HEK293 (cell line): ENCODE measurements around the gene LRRC2.

Experiments used
- CTCF ChIA-PET: fragments of 350-600 bp; formaldehyde crosslinking; extraction: SDS; loops from one replicate; lab custom pipeline; 2021; ENCODE audit warnings: antibody characterized with exemption; lab: Yijun Ruan, JAX
- POLR2A ChIA-PET: fragments of 300-600 bp; formaldehyde crosslinking; extraction: SDS; loops from one replicate; lab custom pipeline; 2020; ENCODE audit warnings: antibody characterized with exemption, inconsistent platforms; lab: Yijun Ruan, JAX
- H3K27ac ChIP-seq: fragments of 200-500 bp; sonication (Bioruptor generic); 2 replicates; pipeline ENCODE4 v1.5.1; 2014; ENCODE audit warnings: low read depth, low read length, control low read depth, inconsistent platforms; ENCODE audit errors: extremely low read depth
- H3K36me3 ChIP-seq, 2 experiments: fragments of 200-500 bp in 1 of 2; sonication (Bioruptor generic) in 1 of 2; 1 replicate in 1 of 2; 2 replicates in 1 of 2; pipeline ENCODE4 v1.5.1; 2014 to 2017; ENCODE audit warnings: inconsistent platforms in 2 of 2, low read length in 2 of 2; ENCODE audit not compliant: control insufficient read depth in 2 of 2, insufficient read depth in 1 of 2
- H3K4me1 ChIP-seq: fragments of 200-500 bp; sonication (Bioruptor generic); 2 replicates; pipeline ENCODE4 v1.5.1; 2014; ENCODE audit warnings: mild to moderate bottlenecking, low read length, inconsistent platforms; ENCODE audit not compliant: control insufficient read depth, insufficient read depth
- H3K4me3 ChIP-seq: 2 replicates; pipeline ENCODE4 v1.5.1; 2011; ENCODE audit warnings: low read depth, mild to moderate bottlenecking, control low read depth, low read length, moderate library complexity
- H3K9me3 ChIP-seq: fragments of 200-500 bp; sonication (Bioruptor generic); 2 replicates; pipeline ENCODE4 v1.5.1; 2014; ENCODE audit warnings: low read depth, low read length, inconsistent platforms; ENCODE audit not compliant: control insufficient read depth, insufficient read depth
- GLIS2 ChIP-seq: fragments of 450-650 bp; formaldehyde crosslinking; IDR thresholded peaks from 2 replicates; pipeline ENCODE4 v1.5.1; 2016; ENCODE audit warnings: missing biosample characterization, missing genetic modification characterization
- SP7 ChIP-seq: fragments of 450-650 bp; formaldehyde crosslinking; IDR thresholded peaks from 2 replicates; pipeline ENCODE4 v1.5.1; 2016; ENCODE audit warnings: missing biosample characterization, missing genetic modification characterization
- TRIM28 ChIP-seq: IDR thresholded peaks from 2 replicates; pipeline ENCODE4 v1.6.1; 2011; ENCODE audit warnings: low read length, control low read depth, borderline replicate concordance
- ZBTB1 ChIP-seq: fragments of 450-650 bp; formaldehyde crosslinking; IDR thresholded peaks from 2 replicates; pipeline ENCODE4 v1.5.1; 2016; ENCODE audit warnings: missing biosample characterization, missing genetic modification characterization
- ZFP69B ChIP-seq: fragments of 450-650 bp; formaldehyde crosslinking; IDR thresholded peaks from 2 replicates; pipeline ENCODE4 v1.5.1; 2016; ENCODE audit warnings: missing biosample characterization, missing genetic modification characterization
- ZNF132 ChIP-seq: fragments of 450-650 bp; formaldehyde crosslinking; IDR thresholded peaks from 2 replicates; pipeline ENCODE4 v1.5.1; 2017; ENCODE audit warnings: missing biosample characterization, missing genetic modification characterization, borderline replicate concordance
- ZNF292 ChIP-seq: fragments of 450-650 bp; formaldehyde crosslinking; IDR thresholded peaks from 2 replicates; pipeline ENCODE4 v1.5.1; 2016; ENCODE audit warnings: low read depth, missing biosample characterization, missing genetic modification characterization, borderline replicate concordance
- ZNF473 ChIP-seq: fragments of 450-650 bp; formaldehyde crosslinking; IDR thresholded peaks from 2 replicates; pipeline ENCODE4 v1.5.1; 2017; ENCODE audit warnings: missing biosample characterization, missing genetic modification characterization
- ZNF510 ChIP-seq: fragments of 450-650 bp; formaldehyde crosslinking; IDR thresholded peaks from 2 replicates; pipeline ENCODE4 v1.5.1; 2018; ENCODE audit warnings: mild to moderate bottlenecking, missing genetic modification characterization, missing biosample characterization; ENCODE audit not compliant: insufficient replicate concordance
- ZNF530 ChIP-seq: fragments of 450-650 bp; formaldehyde crosslinking; IDR thresholded peaks from 2 replicates; pipeline ENCODE4 v1.5.1; 2016; ENCODE audit warnings: low read depth, missing biosample characterization, missing genetic modification characterization
- ZNF549 ChIP-seq: fragments of 450-650 bp; IDR thresholded peaks from 2 replicates; pipeline ENCODE4 v1.5.1; 2018; ENCODE audit warnings: missing biosample characterization, missing genetic modification characterization, mild to moderate bottlenecking, inconsistent platforms, moderate library complexity
- ZNF670 ChIP-seq: fragments of 450-650 bp; formaldehyde crosslinking; IDR thresholded peaks from 2 replicates; pipeline ENCODE4 v1.5.1; 2016; ENCODE audit warnings: missing biosample characterization, missing genetic modification characterization, low read depth
- ZNF768 ChIP-seq: fragments of 450-650 bp; formaldehyde crosslinking; IDR thresholded peaks from 2 replicates; pipeline ENCODE4 v1.5.1; 2018; ENCODE audit warnings: missing biosample characterization, mild to moderate bottlenecking, missing genetic modification characterization
- ZNF830 ChIP-seq: fragments of 450-650 bp; IDR thresholded peaks from 2 replicates; pipeline ENCODE4 v1.5.0; 2018; ENCODE audit warnings: missing biosample characterization, missing genetic modification characterization, low read depth, mild to moderate bottlenecking, moderate library complexity
- ZSCAN16 ChIP-seq: fragments of 450-650 bp; formaldehyde crosslinking; IDR thresholded peaks from 2 replicates; pipeline ENCODE4 v1.5.1; 2016; ENCODE audit warnings: missing biosample characterization, missing genetic modification characterization
- TF ChIP-seq, protein P1 (sequence below): sonication (generic); formaldehyde crosslinking; IDR thresholded peaks from 2 replicates; pipeline ENCODE4 v1.8.1; 2022; ENCODE audit warnings: mild to moderate bottlenecking, moderate library complexity, missing genetic modification reagents
- TF ChIP-seq, protein P2 (sequence below): IDR thresholded peaks from 2 replicates; pipeline ENCODE4 v1.6.1; 2011; ENCODE audit warnings: mild to moderate bottlenecking, low read depth, low read length, borderline replicate concordance
- TF ChIP-seq, protein P3 (sequence below): fragments of 450-650 bp; formaldehyde crosslinking; IDR thresholded peaks from 2 replicates; pipeline ENCODE4 v1.5.1; 2016; ENCODE audit warnings: missing biosample characterization, missing genetic modification characterization, borderline replicate concordance
- TF ChIP-seq, protein P4 (sequence below): fragments of 450-650 bp; formaldehyde crosslinking; IDR thresholded peaks from 2 replicates; pipeline ENCODE4 v1.5.1; 2017; ENCODE audit warnings: missing biosample characterization, missing genetic modification characterization
- TF ChIP-seq, protein P5 (sequence below): fragments of 450-650 bp; formaldehyde crosslinking; optimal IDR thresholded peaks from 2 replicates; pipeline ENCODE3; 2016; ENCODE audit warnings: missing biosample characterization, mild to moderate bottlenecking, missing genetic modification characterization

The LRRC2 gene

DNA sequence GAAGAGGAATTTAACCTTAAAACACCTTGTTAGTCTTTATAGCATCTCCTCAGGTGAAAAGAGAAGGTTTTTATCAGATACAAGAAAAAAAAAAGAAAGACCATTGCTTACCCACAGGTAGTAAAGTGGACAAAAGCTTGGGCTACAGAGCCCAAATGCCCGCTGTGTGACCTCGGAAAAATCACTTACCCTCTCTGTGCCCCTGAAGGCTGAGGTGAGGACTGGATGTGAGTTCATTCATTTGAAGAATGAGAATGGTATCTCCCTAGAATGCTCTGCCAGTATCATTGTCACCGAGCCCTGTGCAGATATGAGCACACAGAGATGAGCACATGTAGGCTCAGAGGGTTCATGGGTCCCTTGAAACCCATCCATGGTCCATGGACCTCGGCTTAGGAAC lies 28.6 kb upstream of the LRRC2 start:
- POLR2A ChIA-PET = no interaction called here
- Histone ChIP-seq H3K9me3 (no peaks in the 10 kb centered on the region), H3K4me3 (no peak overlapping the region), H3K27ac (no peak overlapping the region), H3K4me1 (no peaks in the 10 kb centered on the region)
- CTCF ChIA-PET = no interaction called here
- 0 out of 2 replicates have a peak, but pooled peaks have one; percentile 47 for TF ChIP-seq ZNF768 (tag by site-specific recombination)
- no peak for TF ChIP-seq ZNF292
- TF ChIP-seq ZNF510 (tag by site-specific recombination) = no peak
- TF ChIP-seq, all 188 proteins: peak for 1
- H3K36me3 ChIP-seq = no peaks in the 10 kb centered on the region

DNA sequence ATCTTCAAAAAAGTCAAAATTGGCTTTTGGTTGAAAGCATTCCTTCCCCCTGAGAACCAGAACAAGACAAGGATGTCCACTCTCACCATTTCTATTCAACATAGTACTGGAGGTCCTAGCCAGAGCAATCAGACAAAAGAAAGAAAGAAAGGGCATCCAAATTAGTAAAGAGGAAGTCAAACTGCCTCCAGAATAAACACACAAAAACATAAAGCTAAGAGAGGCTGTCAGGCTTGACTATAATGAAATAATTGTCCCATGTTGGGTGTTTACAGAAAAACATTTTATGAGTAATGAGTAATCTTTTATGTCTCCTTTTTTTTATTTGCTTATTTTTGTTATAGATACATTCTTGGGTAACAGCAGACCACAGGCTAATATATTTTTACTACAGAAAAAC lies 27.9 kb upstream of the LRRC2 start:
- Histone ChIP-seq H3K4me3 (no peak overlapping the region), H3K4me1 (no peaks in the 10 kb centered on the region), H3K27ac (no peak overlapping the region), H3K36me3 (no peaks in the 10 kb centered on the region), H3K9me3 (no peaks in the 10 kb centered on the region)
- CTCF ChIA-PET = interaction anchor here (0.6 to 0.9 kb wide), 2 partner anchors 35 to 320 kb away, joined by 3 read pairs; no protein-coding TSS in a partner anchor
- TF ChIP-seq, protein P1, sequence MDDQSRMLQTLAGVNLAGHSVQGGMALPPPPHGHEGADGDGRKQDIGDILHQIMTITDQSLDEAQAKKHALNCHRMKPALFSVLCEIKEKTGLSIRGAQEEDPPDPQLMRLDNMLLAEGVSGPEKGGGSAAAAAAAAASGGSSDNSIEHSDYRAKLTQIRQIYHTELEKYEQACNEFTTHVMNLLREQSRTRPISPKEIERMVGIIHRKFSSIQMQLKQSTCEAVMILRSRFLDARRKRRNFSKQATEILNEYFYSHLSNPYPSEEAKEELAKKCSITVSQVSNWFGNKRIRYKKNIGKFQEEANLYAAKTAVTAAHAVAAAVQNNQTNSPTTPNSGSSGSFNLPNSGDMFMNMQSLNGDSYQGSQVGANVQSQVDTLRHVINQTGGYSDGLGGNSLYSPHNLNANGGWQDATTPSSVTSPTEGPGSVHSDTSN = no peak
- TF ChIP-seq ZNF530 (no peak), ZNF473 (tag by site-specific recombination) (no peak), ZFP69B (tag by site-specific recombination) (no peak), ZNF670 (tag by site-specific recombination) (no peak), TRIM28 (no peak), ZSCAN16 (no peak), ZNF549 (no peak), GLIS2 (tag by site-specific recombination) (no peak), ZNF830 (tag by site-specific recombination) (no peak), ZBTB1 (tag by site-specific recombination) (no peak), ZNF132 (no peak), SP7 (no peak)
- TF ChIP-seq, protein P2, sequence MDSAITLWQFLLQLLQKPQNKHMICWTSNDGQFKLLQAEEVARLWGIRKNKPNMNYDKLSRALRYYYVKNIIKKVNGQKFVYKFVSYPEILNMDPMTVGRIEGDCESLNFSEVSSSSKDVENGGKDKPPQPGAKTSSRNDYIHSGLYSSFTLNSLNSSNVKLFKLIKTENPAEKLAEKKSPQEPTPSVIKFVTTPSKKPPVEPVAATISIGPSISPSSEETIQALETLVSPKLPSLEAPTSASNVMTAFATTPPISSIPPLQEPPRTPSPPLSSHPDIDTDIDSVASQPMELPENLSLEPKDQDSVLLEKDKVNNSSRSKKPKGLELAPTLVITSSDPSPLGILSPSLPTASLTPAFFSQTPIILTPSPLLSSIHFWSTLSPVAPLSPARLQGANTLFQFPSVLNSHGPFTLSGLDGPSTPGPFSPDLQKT = no peak
- TF ChIP-seq, protein P3, sequence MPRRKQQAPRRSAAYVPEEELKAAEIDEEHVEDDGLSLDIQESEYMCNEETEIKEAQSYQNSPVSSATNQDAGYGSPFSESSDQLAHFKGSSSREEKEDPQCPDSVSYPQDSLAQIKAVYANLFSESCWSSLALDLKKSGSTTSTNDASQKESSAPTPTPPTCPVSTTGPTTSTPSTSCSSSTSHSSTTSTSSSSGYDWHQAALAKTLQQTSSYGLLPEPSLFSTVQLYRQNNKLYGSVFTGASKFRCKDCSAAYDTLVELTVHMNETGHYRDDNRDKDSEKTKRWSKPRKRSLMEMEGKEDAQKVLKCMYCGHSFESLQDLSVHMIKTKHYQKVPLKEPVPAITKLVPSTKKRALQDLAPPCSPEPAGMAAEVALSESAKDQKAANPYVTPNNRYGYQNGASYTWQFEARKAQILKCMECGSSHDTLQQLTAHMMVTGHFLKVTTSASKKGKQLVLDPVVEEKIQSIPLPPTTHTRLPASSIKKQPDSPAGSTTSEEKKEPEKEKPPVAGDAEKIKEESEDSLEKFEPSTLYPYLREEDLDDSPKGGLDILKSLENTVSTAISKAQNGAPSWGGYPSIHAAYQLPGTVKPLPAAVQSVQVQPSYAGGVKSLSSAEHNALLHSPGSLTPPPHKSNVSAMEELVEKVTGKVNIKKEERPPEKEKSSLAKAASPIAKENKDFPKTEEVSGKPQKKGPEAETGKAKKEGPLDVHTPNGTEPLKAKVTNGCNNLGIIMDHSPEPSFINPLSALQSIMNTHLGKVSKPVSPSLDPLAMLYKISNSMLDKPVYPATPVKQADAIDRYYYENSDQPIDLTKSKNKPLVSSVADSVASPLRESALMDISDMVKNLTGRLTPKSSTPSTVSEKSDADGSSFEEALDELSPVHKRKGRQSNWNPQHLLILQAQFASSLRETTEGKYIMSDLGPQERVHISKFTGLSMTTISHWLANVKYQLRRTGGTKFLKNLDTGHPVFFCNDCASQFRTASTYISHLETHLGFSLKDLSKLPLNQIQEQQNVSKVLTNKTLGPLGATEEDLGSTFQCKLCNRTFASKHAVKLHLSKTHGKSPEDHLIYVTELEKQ (tag by site-specific recombination) = no peak
- TF ChIP-seq, protein P4, sequence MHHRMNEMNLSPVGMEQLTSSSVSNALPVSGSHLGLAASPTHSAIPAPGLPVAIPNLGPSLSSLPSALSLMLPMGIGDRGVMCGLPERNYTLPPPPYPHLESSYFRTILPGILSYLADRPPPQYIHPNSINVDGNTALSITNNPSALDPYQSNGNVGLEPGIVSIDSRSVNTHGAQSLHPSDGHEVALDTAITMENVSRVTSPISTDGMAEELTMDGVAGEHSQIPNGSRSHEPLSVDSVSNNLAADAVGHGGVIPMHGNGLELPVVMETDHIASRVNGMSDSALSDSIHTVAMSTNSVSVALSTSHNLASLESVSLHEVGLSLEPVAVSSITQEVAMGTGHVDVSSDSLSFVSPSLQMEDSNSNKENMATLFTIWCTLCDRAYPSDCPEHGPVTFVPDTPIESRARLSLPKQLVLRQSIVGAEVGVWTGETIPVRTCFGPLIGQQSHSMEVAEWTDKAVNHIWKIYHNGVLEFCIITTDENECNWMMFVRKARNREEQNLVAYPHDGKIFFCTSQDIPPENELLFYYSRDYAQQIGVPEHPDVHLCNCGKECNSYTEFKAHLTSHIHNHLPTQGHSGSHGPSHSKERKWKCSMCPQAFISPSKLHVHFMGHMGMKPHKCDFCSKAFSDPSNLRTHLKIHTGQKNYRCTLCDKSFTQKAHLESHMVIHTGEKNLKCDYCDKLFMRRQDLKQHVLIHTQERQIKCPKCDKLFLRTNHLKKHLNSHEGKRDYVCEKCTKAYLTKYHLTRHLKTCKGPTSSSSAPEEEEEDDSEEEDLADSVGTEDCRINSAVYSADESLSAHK = no peak
- TF ChIP-seq, protein P5, sequence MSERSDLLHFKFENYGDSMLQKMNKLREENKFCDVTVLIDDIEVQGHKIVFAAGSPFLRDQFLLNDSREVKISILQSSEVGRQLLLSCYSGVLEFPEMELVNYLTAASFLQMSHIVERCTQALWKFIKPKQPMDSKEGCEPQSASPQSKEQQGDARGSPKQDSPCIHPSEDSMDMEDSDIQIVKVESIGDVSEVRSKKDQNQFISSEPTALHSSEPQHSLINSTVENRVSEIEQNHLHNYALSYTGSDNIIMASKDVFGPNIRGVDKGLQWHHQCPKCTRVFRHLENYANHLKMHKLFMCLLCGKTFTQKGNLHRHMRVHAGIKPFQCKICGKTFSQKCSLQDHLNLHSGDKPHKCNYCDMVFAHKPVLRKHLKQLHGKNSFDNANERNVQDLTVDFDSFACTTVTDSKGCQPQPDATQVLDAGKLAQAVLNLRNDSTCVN (tag by site-specific recombination) = no peak
- POLR2A ChIA-PET = no interaction called here
